Activated naive CD4-positive, alpha-beta T cell treated with anti-CD3 and anti-CD28 coated beads for 36 hours (primary cell): ENCODE measurements around the gene ZMAT5. TPM values are rescaled to one million over a fixed set of nuclear protein-coding genes. Genes with fewer than 3 reads are reported as not detected.

Experiments used
- CTCF ChIA-PET: fragments of 350-600 bp; sonication (Branson Sonifier 250); formaldehyde crosslinking; loops from one replicate; lab custom pipeline; 2021; ENCODE audit warnings: antibody characterized with exemption; lab: Charles Lee
- DNase-seq: peaks from one replicate; pipeline ENCODE4 v3.0.0-alpha.2; 2020
- H3K27ac Mint-ChIP-seq: one replicate; pipeline ENCODE4 v1.8.0; 2021; ENCODE audit warnings: mild to moderate bottlenecking, mixed read lengths
- H3K27me3 Mint-ChIP-seq: one replicate; pipeline ENCODE4 v1.8.0; 2021; ENCODE audit warnings: low read depth, mixed read lengths
- H3K36me3 Mint-ChIP-seq: one replicate; pipeline ENCODE4 v1.8.0; 2021; ENCODE audit warnings: low read depth, mixed read lengths
- H3K4me1 Mint-ChIP-seq: one replicate; pipeline ENCODE4 v1.8.0; 2021; ENCODE audit warnings: low read depth, mixed read lengths
- H3K4me3 Mint-ChIP-seq: one replicate; pipeline ENCODE4 v1.8.0; 2021; ENCODE audit warnings: mild to moderate bottlenecking, moderate library complexity, mixed read lengths
- H3K9me3 Mint-ChIP-seq: one replicate; pipeline ENCODE4 v1.8.0; 2021; ENCODE audit warnings: mixed read lengths
- intact Hi-C: fragments of 100-400 bp; cut with micrococcal nuclease; formaldehyde crosslinking; loops from one replicate; pipeline ENCODE4 v1.15.1; 2023
- total RNA-seq, 2 experiments: library from RNA; stranded (reverse); gene quantifications; one replicate each; pipeline ENCODE4 v1.2.3, GENCODE V29; 2021

ZMAT5 gene
- total RNA-seq, 2 experiments from 2014 or later: 14.3 to 15.3 TPM

DNA sequence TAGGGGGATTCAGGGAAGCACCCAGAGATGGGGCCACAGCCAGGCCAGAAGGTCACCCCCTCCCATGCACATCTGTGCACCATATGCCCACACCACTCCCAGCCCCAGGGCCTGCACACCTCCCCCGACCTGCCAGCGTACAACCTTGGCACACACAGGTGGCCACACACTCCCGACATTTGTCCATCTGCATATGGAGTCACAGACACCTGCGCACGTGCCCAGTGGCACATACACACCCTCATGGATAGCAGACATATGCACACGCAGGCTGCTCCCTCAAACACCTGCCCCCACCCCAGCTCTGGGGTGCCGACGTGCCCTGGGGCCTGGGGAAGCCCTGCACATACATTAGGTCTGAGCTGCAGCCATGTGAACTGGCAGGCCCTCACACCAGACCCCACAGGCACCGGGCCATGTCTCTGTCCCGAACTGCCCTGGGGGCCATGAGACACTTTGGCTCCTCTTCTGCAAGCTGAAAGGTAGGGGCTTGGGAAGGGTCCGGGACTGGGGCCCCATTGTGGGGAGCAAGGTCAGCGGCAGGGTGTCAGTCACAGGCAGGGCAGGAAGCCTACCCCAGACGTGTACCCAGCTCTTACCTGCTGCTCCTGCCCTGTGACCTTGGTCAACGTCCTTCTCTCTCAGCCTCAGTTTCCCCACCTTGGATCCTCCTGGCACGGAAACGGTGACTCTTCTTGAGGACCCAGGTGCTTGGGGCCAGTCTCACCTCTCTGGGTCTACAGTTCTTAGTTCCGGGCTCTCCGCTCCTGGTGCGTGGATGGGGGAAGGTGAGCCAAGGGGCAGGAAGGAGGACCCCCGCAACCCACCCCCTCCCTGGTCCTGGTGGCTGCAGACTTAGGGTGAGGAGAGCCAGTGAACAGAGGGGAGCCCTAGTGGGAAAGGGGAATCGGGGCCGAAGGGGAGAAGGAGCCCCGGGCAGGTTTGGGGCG is 47.6 kb downstream of the ZMAT5 start:
- no peaks in the 10 kb centered on the region for H3K36me3 Mint-ChIP-seq
- intact Hi-C loops: no loop called here
- CTCF ChIA-PET: no interaction called here
- peak overlapping the region; percentile 24 for H3K4me3 Mint-ChIP-seq
- peaks cover 40% of the 10 kb centered on the region for H3K27me3 Mint-ChIP-seq
- DNase-seq: no peak
- H3K27ac Mint-ChIP-seq: no peak overlapping the region
- peaks cover 4% of the 10 kb centered on the region for H3K4me1 Mint-ChIP-seq
- H3K9me3 Mint-ChIP-seq: no peaks in the 10 kb centered on the region

DNA sequence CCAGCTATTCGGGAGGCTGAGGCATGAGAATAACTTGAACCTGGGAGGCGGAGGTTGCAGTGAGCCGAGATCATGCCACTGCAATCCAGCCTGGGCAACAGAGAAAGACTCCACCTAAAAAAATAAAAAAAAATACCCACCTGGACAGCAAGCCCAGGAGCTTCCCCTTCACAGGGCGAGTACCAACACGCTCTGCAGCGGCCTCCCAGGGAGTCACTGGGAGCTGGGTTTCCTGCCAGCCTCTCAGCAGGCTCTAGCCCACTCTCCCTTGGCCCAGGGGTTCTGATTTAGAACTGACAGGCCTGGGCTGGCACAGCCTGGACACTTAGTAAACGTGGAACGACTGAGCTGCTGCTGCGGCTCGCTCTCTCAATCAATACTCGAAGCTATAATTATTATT is 49.0 kb downstream of the ZMAT5 start:
- H3K4me1 Mint-ChIP-seq: peaks cover 4% of the 10 kb centered on the region
- DNase-seq: no peak
- no peak overlapping the region for H3K27ac Mint-ChIP-seq
- no peaks in the 10 kb centered on the region for H3K36me3 Mint-ChIP-seq
- CTCF ChIA-PET: interaction anchor here (0.7 kb wide), 1 partner anchor 288 kb away, joined by 3 read pairs; no protein-coding TSS in a partner anchor
- H3K4me3 Mint-ChIP-seq: no peak overlapping the region
- intact Hi-C loops: no loop called here
- no peaks in the 10 kb centered on the region for H3K9me3 Mint-ChIP-seq
- peaks cover 40% of the 10 kb centered on the region for H3K27me3 Mint-ChIP-seq

DNA sequence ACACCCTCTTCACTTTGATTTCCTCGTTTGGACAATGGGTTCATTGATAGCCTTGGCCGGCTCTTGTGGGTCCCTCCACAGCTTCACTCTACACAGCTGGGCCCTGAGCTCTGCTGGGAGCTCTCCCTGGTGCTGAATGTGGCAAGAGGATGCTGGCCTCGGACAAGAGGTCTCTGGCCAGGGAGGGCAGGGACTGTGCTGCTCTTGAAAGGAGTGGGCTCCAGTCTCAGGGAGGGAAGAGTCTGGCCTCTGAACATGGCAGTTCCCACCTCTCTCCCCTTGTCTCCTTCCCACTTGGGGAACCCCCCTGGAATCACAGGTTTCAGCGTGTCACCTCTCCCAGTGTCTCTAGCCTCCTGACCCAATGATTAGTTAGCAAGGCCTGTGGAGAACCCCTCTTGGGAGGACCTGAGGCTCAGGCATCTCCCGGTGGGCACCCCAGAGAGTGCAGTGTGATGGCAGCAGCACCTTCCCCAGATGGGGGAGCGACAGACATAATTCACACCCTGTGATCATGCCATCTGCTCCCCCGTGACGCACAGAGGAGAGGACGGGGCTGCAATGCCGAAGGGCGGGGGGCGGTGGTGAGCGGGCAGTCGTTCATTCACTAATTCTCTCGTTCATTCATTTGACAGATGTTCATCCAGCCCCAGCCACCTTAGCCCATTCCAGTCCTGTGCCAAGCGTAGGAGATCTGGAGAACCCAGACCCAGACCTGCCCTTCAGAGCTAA is 49.8 kb downstream of the ZMAT5 start:
- Mint-ChIP-seq H3K27ac (no peak overlapping the region), H3K4me3 (no peak overlapping the region), H3K36me3 (no peaks in the 10 kb centered on the region), H3K9me3 (no peaks in the 10 kb centered on the region), H3K4me1 (peaks cover 4% of the 10 kb centered on the region), H3K27me3 (peaks cover 40% of the 10 kb centered on the region)
- CTCF ChIA-PET: no interaction called here
- intact Hi-C loops: no loop called here
- DNase-seq: peak; percentile 47

DNA sequence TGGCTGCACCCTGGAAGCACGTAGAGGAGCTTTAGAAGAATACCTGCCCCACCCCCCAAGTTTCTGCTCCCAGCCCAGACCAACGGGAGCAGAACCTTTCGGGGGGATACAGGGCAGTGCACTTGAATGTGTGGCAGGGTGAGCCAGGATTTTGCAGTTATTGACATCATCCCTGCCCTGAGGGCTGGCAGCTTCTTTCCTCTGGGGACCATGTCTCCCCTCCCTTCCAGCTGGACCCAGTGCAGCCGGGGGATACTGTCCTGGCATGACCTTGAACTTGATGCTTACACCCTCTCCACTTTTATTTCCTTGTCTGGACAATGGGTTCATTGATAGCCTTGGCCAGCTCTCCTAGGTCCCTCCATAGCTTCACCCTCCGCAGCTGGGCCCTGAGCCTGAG is 51.1 kb downstream of the ZMAT5 start:
- CTCF ChIA-PET: interaction anchor here (1.1 kb wide), 1 partner anchor 373 kb away, joined by 3 read pairs; no protein-coding TSS in a partner anchor
- no peak for DNase-seq
- H3K4me1 Mint-ChIP-seq: peaks cover 4% of the 10 kb centered on the region
- H3K27ac Mint-ChIP-seq: no peak overlapping the region
- intact Hi-C loops: no loop called here
- no peaks in the 10 kb centered on the region for H3K36me3 Mint-ChIP-seq
- no peaks in the 10 kb centered on the region for H3K9me3 Mint-ChIP-seq
- H3K4me3 Mint-ChIP-seq: no peak overlapping the region
- peaks cover 33% of the 10 kb centered on the region for H3K27me3 Mint-ChIP-seq

DNA sequence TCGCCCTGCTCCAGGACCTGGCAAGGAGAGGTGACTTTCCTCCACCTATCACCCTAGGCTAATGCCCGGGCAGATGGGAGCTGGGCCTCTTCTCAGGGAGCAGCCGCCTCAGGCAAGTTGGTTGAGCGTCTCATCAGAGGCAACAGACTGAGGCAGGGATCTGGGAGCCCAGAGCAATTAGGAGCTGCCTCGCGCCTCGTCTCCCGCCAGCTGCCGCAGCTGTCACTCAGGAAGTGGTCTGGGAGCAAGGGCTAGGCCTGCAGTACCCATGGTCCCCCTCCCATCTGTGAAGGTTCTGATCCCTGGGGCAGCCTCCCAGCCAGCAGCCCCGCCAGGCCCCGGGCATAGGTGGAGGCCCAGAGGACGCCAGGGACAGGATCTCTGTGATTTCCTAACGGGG is 51.6 kb downstream of the ZMAT5 start:
- H3K36me3 Mint-ChIP-seq: no peaks in the 10 kb centered on the region
- H3K27ac Mint-ChIP-seq: no peak overlapping the region
- intact Hi-C loops: no loop called here
- H3K9me3 Mint-ChIP-seq: no peaks in the 10 kb centered on the region
- no peak overlapping the region for H3K4me3 Mint-ChIP-seq
- H3K4me1 Mint-ChIP-seq: peaks cover 4% of the 10 kb centered on the region
- CTCF ChIA-PET: interaction anchor here (1.1 kb wide), 1 partner anchor 373 kb away, joined by 3 read pairs; no protein-coding TSS in a partner anchor
- H3K27me3 Mint-ChIP-seq: peaks cover 33% of the 10 kb centered on the region
- DNase-seq: no peak

DNA sequence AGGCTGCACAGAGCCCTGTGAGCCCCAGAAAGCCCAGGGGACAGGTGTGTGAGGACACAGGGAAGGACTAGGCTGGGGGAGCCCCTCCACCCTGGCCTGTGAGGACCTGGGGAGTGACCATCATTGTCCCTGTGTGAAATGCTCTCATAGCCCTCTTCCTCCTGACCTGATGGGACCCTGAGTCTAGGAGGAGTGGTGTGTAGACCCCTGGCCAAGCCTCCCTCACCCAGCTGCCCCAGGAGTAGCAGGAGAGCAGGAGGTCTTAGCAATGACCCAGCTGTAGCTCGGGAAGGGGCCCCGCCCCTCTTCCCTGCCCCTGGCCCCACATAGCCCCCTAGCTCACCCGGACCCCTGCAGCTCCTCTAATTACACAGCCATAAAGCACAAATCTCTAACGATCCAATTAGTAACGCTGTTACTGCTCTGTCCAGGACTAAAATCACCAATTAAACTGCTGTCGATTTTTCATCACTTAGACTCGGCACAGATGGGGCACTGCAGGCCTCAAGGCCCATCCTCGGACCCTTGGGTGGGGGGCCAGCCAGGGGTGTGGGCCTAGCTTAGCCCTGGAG is 53.6 kb downstream of the ZMAT5 start:
- intact Hi-C loops: no loop called here
- Mint-ChIP-seq H3K27me3 (peaks cover 19% of the 10 kb centered on the region), H3K4me3 (no peak overlapping the region), H3K4me1 (no peaks in the 10 kb centered on the region), H3K36me3 (no peaks in the 10 kb centered on the region), H3K27ac (no peak overlapping the region), H3K9me3 (no peaks in the 10 kb centered on the region)
- no peak for DNase-seq
- CTCF ChIA-PET: no interaction called here

DNA sequence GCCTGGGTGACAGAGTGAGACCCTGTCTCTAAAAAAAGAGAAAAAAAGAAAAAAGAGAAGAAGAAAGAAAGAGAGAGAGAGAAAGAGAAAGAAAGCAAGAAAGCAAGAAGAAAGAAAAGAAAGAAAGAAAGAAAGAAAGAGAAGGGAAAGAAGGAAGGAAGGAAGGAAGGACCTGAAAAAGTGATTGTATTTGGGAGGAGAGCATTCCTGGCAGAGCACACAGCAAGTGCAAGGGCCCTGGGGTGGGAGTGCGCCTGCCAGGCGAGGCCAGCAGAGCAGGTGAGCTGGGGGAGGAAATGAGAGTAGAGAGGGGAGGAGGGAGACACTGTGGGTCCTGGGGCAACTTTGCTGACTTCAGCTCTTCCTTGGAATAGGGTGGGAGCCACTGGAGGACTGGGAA is 54.7 kb downstream of the ZMAT5 start:
- H3K9me3 Mint-ChIP-seq: no peaks in the 10 kb centered on the region
- no peak for DNase-seq
- peaks cover 12% of the 10 kb centered on the region for H3K27me3 Mint-ChIP-seq
- intact Hi-C loops: no loop called here
- H3K4me3 Mint-ChIP-seq: no peak overlapping the region
- no peak overlapping the region for H3K27ac Mint-ChIP-seq
- H3K4me1 Mint-ChIP-seq: no peaks in the 10 kb centered on the region
- CTCF ChIA-PET: no interaction called here
- H3K36me3 Mint-ChIP-seq: no peaks in the 10 kb centered on the region

DNA sequence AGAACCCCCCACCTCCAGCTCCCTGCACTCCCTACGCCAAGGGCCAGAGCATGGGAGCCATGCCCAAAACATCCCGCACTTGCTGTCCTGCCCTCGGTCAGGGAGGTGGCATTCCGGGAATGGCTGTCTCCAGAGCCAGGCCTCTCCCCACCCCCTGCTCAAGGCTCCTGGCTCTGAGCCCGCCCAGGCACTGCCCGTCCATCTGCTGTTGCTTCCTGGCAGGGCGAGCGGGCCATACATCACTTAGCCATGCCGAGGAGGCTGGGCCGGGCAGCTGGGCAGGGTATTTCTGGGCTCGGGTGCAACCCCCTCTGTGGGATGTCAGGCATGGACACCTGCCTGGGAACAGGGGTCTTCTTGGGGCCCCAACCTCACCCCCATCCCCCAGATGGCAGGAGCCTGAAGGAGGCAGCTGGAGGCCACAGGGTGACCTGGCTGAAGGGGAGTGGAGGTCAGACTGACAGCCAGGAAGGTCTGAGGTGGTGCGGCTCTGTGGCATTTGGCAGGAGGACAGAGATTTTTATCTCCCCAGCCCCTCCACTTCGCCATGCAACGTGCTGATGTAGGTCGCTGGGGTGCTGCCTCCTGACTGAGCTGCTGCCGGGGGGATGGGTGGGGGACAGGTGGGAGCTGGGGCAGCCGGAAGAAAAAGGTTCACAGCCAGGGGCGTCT is 55.7 kb downstream of the ZMAT5 start:
- Mint-ChIP-seq H3K36me3 (no peaks in the 10 kb centered on the region), H3K4me3 (no peak overlapping the region), H3K27ac (no peak overlapping the region), H3K4me1 (no peaks in the 10 kb centered on the region), H3K27me3 (peaks cover 2% of the 10 kb centered on the region), H3K9me3 (no peaks in the 10 kb centered on the region)
- CTCF ChIA-PET: interaction anchor here (0.5 kb wide), 1 partner anchor 59 kb away, joined by 3 read pairs; no protein-coding TSS in a partner anchor
- intact Hi-C loops: no loop called here
- no peak for DNase-seq

DNA sequence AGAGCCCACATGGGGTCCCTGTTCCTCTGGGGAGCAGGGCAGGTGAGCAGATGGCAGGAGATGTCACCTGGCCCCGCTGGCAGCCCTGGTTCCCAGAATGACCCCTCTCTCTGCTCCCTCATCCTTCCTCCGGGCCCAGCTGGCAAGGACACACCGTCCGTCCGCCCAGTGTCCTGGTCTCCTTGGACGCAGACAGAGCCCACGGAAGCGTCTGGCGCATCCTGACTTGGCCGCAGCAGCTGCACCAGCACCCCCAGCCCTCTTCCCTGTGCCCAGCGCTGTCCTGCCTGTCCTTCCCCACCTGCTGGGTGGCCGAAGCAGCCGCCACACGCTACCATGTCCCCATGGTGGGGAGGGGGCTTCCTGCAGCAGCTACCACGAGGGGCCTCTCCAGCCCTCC is 56.6 kb downstream of the ZMAT5 start:
- H3K27ac Mint-ChIP-seq: no peak overlapping the region

DNA sequence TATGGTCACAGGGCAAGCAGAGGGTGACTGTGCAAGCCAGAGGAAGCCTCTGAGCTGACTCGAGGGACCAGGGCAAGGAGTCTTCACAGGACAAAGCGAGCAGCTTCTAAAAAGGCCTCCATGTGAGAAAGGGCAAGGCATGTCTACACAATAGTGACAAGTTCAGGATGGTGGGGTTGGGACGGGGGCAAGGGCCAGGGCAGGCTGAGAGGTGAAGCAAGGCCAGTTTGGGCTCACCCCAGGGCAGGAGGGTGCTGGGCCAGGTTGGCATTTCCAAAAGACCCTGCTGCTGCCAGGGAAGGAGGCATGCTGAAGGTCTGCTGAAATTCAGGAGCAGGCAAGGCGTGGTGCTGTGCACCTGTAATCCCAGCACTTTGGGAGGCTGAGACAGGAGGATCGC is 59.3 kb downstream of the ZMAT5 start:
- DNase-seq: no peak
- Mint-ChIP-seq H3K27ac (no peak overlapping the region), H3K9me3 (no peaks in the 10 kb centered on the region), H3K4me1 (peaks cover 2% of the 10 kb centered on the region), H3K27me3 (no peaks in the 10 kb centered on the region), H3K36me3 (no peaks in the 10 kb centered on the region), H3K4me3 (no peak overlapping the region)
- intact Hi-C loops: no loop called here
- CTCF ChIA-PET: no interaction called here

More for the DNA sequence above, 56.6 kb downstream of the ZMAT5 start:
- no peak for DNase-seq
- intact Hi-C loops: no loop called here
- Mint-ChIP-seq H3K4me3 (no peak overlapping the region), H3K36me3 (no peaks in the 10 kb centered on the region), H3K4me1 (no peaks in the 10 kb centered on the region), H3K9me3 (no peaks in the 10 kb centered on the region), H3K27me3 (no peaks in the 10 kb centered on the region)
- CTCF ChIA-PET: no interaction called here

DNA sequence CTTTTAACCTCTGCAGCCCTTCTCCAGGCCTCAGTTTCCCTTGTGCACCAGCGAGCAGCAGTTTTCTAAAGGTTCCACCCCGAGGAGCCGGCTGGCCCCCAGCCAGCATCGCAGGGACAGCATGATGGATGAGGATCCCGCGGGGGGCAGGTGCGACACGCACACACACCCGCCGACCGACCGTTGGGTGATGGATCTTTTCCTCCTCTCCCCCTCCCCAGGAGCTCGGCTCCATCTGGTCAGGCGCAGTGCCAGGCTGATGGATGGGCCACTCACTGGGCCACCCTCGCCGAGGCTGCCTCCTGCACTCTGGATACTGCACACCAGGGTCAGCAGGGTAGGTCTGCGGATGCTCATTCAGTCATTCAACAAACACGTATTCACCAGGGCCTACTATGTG is 59.8 kb downstream of the ZMAT5 start:
- no peak overlapping the region for H3K4me3 Mint-ChIP-seq
- peaks cover 3% of the 10 kb centered on the region for H3K4me1 Mint-ChIP-seq
- no peak overlapping the region for H3K27ac Mint-ChIP-seq
- CTCF ChIA-PET: no interaction called here
- DNase-seq: no peak
- no peaks in the 10 kb centered on the region for H3K27me3 Mint-ChIP-seq
- intact Hi-C loops: no loop called here
- H3K36me3 Mint-ChIP-seq: no peaks in the 10 kb centered on the region
- H3K9me3 Mint-ChIP-seq: no peaks in the 10 kb centered on the region

DNA sequence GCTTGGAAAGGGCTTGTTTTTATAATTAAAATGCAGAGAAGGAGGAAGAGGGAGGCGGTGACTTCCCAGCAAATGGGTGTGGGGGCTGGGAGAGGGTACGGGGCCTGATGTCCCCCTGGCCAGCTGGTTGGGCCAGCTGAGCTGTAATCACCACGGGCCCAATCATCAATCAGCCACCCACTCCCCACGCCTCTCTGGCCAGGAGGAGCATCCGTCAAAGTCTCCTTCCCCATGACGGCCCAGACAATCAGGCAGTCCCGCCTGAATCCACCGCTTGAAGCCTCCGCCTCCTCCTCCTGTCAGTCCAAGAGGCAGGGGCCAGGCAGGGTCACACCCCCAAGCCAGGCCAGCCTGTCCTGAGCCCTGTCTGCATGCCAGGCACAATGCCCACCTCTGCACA is 60.3 kb downstream of the ZMAT5 start:
- DNase-seq: no peak
- Mint-ChIP-seq H3K9me3 (no peaks in the 10 kb centered on the region), H3K4me3 (no peak overlapping the region), H3K36me3 (no peaks in the 10 kb centered on the region), H3K27ac (no peak overlapping the region), H3K27me3 (no peaks in the 10 kb centered on the region), H3K4me1 (peaks cover 8% of the 10 kb centered on the region)
- CTCF ChIA-PET: interaction anchor here (0.5 kb wide), 1 partner anchor 241 kb away, joined by 4 read pairs; no protein-coding TSS in a partner anchor
- intact Hi-C loops: no loop called here
